Upper lobe of left lung (tissue), 4 donors: ENCODE results near the gene CHKA.

Experiments used
- EP300 ChIP-seq, 4 donors: sonication (generic); formaldehyde crosslinking; IDR thresholded peaks; one replicate each; pipeline ENCODE4 v1.5.1; 2017; ENCODE audit warnings: antibody characterized with exemption in 4 of 4, control low read depth in 2 of 4
- TF ChIP-seq, protein P1 (sequence below), 6 experiments: fragments of 450-650 bp in 4 of 6; fragments of 200-600 bp in 2 of 6; sonication (generic) in 2 of 6; IDR thresholded peaks; one replicate each; pipeline ENCODE4 v1.5.1; 2016 to 2019; ENCODE audit warnings: antibody characterized with exemption in 6 of 6

DNA sequence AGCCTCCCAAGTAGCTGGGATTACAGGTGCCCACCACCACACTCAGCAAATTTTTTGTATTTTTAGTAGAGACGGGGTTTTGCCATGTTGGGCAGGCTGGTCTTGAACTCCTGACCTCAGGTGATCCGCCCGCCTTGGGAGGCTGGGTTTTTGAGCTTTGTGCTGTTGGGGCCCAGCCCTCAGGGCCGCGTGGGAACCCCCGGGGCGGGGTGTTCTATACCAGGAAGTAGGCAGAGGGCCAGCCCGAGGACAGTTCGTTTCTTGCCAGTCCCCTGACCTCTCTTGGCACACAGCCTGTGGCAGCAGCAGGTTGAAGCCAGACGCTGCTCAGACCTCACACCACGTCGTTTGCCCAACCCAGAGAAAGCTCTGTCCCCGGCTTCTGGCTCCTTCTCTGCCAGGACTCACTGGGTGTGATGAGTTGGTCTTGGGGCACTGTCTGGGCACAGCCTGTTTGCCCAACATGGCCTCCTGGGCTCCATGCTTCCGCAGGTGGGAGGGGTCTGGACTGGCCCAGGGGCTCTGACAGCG, 24.9 kb upstream of the CHKA start:
- TF ChIP-seq, protein P1, sequence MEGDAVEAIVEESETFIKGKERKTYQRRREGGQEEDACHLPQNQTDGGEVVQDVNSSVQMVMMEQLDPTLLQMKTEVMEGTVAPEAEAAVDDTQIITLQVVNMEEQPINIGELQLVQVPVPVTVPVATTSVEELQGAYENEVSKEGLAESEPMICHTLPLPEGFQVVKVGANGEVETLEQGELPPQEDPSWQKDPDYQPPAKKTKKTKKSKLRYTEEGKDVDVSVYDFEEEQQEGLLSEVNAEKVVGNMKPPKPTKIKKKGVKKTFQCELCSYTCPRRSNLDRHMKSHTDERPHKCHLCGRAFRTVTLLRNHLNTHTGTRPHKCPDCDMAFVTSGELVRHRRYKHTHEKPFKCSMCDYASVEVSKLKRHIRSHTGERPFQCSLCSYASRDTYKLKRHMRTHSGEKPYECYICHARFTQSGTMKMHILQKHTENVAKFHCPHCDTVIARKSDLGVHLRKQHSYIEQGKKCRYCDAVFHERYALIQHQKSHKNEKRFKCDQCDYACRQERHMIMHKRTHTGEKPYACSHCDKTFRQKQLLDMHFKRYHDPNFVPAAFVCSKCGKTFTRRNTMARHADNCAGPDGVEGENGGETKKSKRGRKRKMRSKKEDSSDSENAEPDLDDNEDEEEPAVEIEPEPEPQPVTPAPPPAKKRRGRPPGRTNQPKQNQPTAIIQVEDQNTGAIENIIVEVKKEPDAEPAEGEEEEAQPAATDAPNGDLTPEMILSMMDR (IDR thresholded peaks at IDR 0.05) = no peak
- TF ChIP-seq EP300 (IDR thresholded peaks at IDR 0.05) = peak in 2 of 4 donors; percentile 23 to 70
